ENCODE data around the gene KCNMB4.
"Not testable (repeated sequence)": the region's sequence is repeated elsewhere in the genome, so short reads cannot be mapped to it uniquely, and the experiment has no call there.

KCNMB4 gene

GRCh38 chr12:70379846-70380245, 13.8 kb downstream of the KCNMB4 start:
- no peak overlapping the region for H2AK5ac ChIP-seq (ENCODE audit: low read length)
- H3K79me1 ChIP-seq (ENCODE audit: low read length) = peaks cover 3% of the 10 kb centered on the region
- no peak overlapping the region for H4K8ac ChIP-seq (ENCODE audit: low read depth, low read length)
- no peak overlapping the region for H3K4me3 ChIP-seq (ENCODE audit: low read length)
- no peak overlapping the region for H3K18ac ChIP-seq (ENCODE audit: low read length)
- H3K27ac ChIP-seq (ENCODE audit: low read depth, low read length) = no peak overlapping the region
- no peak overlapping the region for H3K4me2 ChIP-seq (ENCODE audit: low read length)
- H3K79me2 ChIP-seq (ENCODE audit: control insufficient read depth, insufficient read depth, low read length) = peaks cover 11% of the 10 kb centered on the region
- H4K5ac ChIP-seq (ENCODE audit: low read length) = no peak overlapping the region
- H2BK15ac ChIP-seq (replicated peaks; ENCODE audit: low read depth) = no peak overlapping the region
- no peak overlapping the region for H3K9ac ChIP-seq (ENCODE audit: low read length)
- H3K27me3 ChIP-seq (ENCODE audit: insufficient read depth, low read length, poor library complexity) = no peaks in the 10 kb centered on the region
- no CpG with 5 or more reads among the region's 1 CpG for WGBS (ENCODE audit: extremely low coverage, insufficient coverage, low lambda C conversion rate)
- no peak overlapping the region for H3K23ac ChIP-seq (ENCODE audit: low read length)
- H2BK120ac ChIP-seq (ENCODE audit: low read depth, low read length) = no peak overlapping the region
- H3K4me1 ChIP-seq (ENCODE audit: control insufficient read depth, low read depth, low read length) = no peaks in the 10 kb centered on the region
- DNase-seq = no peak
- H3K56ac ChIP-seq (ENCODE audit: low read length) = no peak overlapping the region
- H2BK5ac ChIP-seq (ENCODE audit: low read length) = no peak overlapping the region
- H3K36me3 ChIP-seq (ENCODE audit: control insufficient read depth, insufficient read depth, low read length) = no peaks in the 10 kb centered on the region
- no peak overlapping the region for H3K4ac ChIP-seq (ENCODE audit: low read depth, low read length)

GRCh38 chr12:70383484-70383883, 17.4 kb downstream of the KCNMB4 start:
- H4K8ac ChIP-seq (ENCODE audit: low read depth, low read length) = no peak overlapping the region
- H3K27me3 ChIP-seq (ENCODE audit: insufficient read depth, low read length, poor library complexity) = no peaks in the 10 kb centered on the region
- no peak overlapping the region for H3K18ac ChIP-seq (ENCODE audit: low read length)
- no peaks in the 10 kb centered on the region for H3K36me3 ChIP-seq (ENCODE audit: control insufficient read depth, insufficient read depth, low read length)
- no peak overlapping the region for H4K5ac ChIP-seq (ENCODE audit: low read length)
- no peak overlapping the region for H3K4me2 ChIP-seq (ENCODE audit: low read length)
- no peak overlapping the region for H2BK5ac ChIP-seq (ENCODE audit: low read length)
- WGBS (ENCODE audit: extremely low coverage, insufficient coverage, low lambda C conversion rate) = no CpG with 5 or more reads among the region's 4 CpGs
- H3K9ac ChIP-seq (ENCODE audit: low read length) = no peak overlapping the region
- peaks cover 3% of the 10 kb centered on the region for H3K79me1 ChIP-seq (ENCODE audit: low read length)
- no peak overlapping the region for H3K23ac ChIP-seq (ENCODE audit: low read length)
- H2AK5ac ChIP-seq (ENCODE audit: low read length) = no peak overlapping the region
- peaks cover 8% of the 10 kb centered on the region for H3K79me2 ChIP-seq (ENCODE audit: control insufficient read depth, insufficient read depth, low read length)
- H3K4me1 ChIP-seq (ENCODE audit: control insufficient read depth, low read depth, low read length) = no peaks in the 10 kb centered on the region
- H3K4me3 ChIP-seq (ENCODE audit: low read length) = no peak overlapping the region
- DNase-seq = peak; percentile 71
- H3K27ac ChIP-seq (ENCODE audit: low read depth, low read length) = no peak overlapping the region
- no peak overlapping the region for H2BK120ac ChIP-seq (ENCODE audit: low read depth, low read length)
- no peak overlapping the region for H2BK15ac ChIP-seq (replicated peaks; ENCODE audit: low read depth)
- no peak overlapping the region for H3K56ac ChIP-seq (ENCODE audit: low read length)
- no peak overlapping the region for H3K4ac ChIP-seq (ENCODE audit: low read depth, low read length)

GRCh38 chr12:70383886-70384285, 17.8 kb downstream of the KCNMB4 start:
- no peak overlapping the region for H4K5ac ChIP-seq (ENCODE audit: low read length)
- H3K79me1 ChIP-seq (ENCODE audit: low read length) = peaks cover 3% of the 10 kb centered on the region
- no peak overlapping the region for H3K23ac ChIP-seq (ENCODE audit: low read length)
- H2BK15ac ChIP-seq (replicated peaks; ENCODE audit: low read depth) = no peak overlapping the region
- H3K9ac ChIP-seq (ENCODE audit: low read length) = no peak overlapping the region
- H3K4ac ChIP-seq (ENCODE audit: low read depth, low read length) = no peak overlapping the region
- no peak overlapping the region for H2BK5ac ChIP-seq (ENCODE audit: low read length)
- no peaks in the 10 kb centered on the region for H3K27me3 ChIP-seq (ENCODE audit: insufficient read depth, low read length, poor library complexity)
- no peak overlapping the region for H3K4me2 ChIP-seq (ENCODE audit: low read length)
- no peak overlapping the region for H3K56ac ChIP-seq (ENCODE audit: low read length)
- no peak overlapping the region for H2AK5ac ChIP-seq (ENCODE audit: low read length)
- WGBS (ENCODE audit: extremely low coverage, insufficient coverage, low lambda C conversion rate) = no CpG with 5 or more reads among the region's 3 CpGs
- no peak overlapping the region for H3K4me3 ChIP-seq (ENCODE audit: low read length)
- no peaks in the 10 kb centered on the region for H3K36me3 ChIP-seq (ENCODE audit: control insufficient read depth, insufficient read depth, low read length)
- peaks cover 8% of the 10 kb centered on the region for H3K79me2 ChIP-seq (ENCODE audit: control insufficient read depth, insufficient read depth, low read length)
- peak; percentile 48 for DNase-seq
- no peak overlapping the region for H3K18ac ChIP-seq (ENCODE audit: low read length)
- H3K4me1 ChIP-seq (ENCODE audit: control insufficient read depth, low read depth, low read length) = no peaks in the 10 kb centered on the region
- no peak overlapping the region for H2BK120ac ChIP-seq (ENCODE audit: low read depth, low read length)
- no peak overlapping the region for H4K8ac ChIP-seq (ENCODE audit: low read depth, low read length)
- H3K27ac ChIP-seq (ENCODE audit: low read depth, low read length) = no peak overlapping the region

GRCh38 chr12:70386771-70387170, 20.7 kb downstream of the KCNMB4 start:
- no CpG with 5 or more reads among the region's 1 CpG for WGBS (ENCODE audit: extremely low coverage, insufficient coverage, low lambda C conversion rate)
- no peak overlapping the region for H3K4ac ChIP-seq (ENCODE audit: low read depth, low read length)
- H4K8ac ChIP-seq (ENCODE audit: low read depth, low read length) = no peak overlapping the region
- H2AK5ac ChIP-seq (ENCODE audit: low read length) = no peak overlapping the region
- H2BK120ac ChIP-seq (ENCODE audit: low read depth, low read length) = no peak overlapping the region
- no peak overlapping the region for H3K4me2 ChIP-seq (ENCODE audit: low read length)
- DNase-seq = no peak
- H3K4me3 ChIP-seq (ENCODE audit: low read length) = no peak overlapping the region
- H3K4me1 ChIP-seq (ENCODE audit: control insufficient read depth, low read depth, low read length) = no peaks in the 10 kb centered on the region
- no peak overlapping the region for H2BK5ac ChIP-seq (ENCODE audit: low read length)
- H3K56ac ChIP-seq (ENCODE audit: low read length) = no peak overlapping the region
- no peak overlapping the region for H3K23ac ChIP-seq (ENCODE audit: low read length)
- H3K79me2 ChIP-seq (ENCODE audit: control insufficient read depth, insufficient read depth, low read length) = peaks cover 14% of the 10 kb centered on the region
- H3K27ac ChIP-seq (ENCODE audit: low read depth, low read length) = no peak overlapping the region
- no peak overlapping the region for H3K18ac ChIP-seq (ENCODE audit: low read length)
- no peak overlapping the region for H3K9ac ChIP-seq (ENCODE audit: low read length)
- no peak overlapping the region for H4K5ac ChIP-seq (ENCODE audit: low read length)
- H3K79me1 ChIP-seq (ENCODE audit: low read length) = peaks cover 15% of the 10 kb centered on the region
- H3K36me3 ChIP-seq (ENCODE audit: control insufficient read depth, insufficient read depth, low read length) = peaks cover 2% of the 10 kb centered on the region
- H2BK15ac ChIP-seq (replicated peaks; ENCODE audit: low read depth) = no peak overlapping the region
- H3K27me3 ChIP-seq (ENCODE audit: insufficient read depth, low read length, poor library complexity) = no peaks in the 10 kb centered on the region

- DNase-seq = no peak
- Histone ChIP-seq H3K4me2 (ENCODE audit: low read length) (no peak overlapping the region), H3K36me3 (ENCODE audit: control insufficient read depth, insufficient read depth, low read length) (peaks cover 2% of the 10 kb centered on the region), H3K18ac (ENCODE audit: low read length) (no peak overlapping the region), H2AK5ac (ENCODE audit: low read length) (no peak overlapping the region), H3K4ac (ENCODE audit: low read depth, low read length) (no peak overlapping the region), H3K27ac (ENCODE audit: low read depth, low read length) (no peak overlapping the region), H2BK15ac (replicated peaks; ENCODE audit: low read depth) (no peak overlapping the region), H3K4me3 (ENCODE audit: low read length) (no peak overlapping the region), H3K56ac (ENCODE audit: low read length) (no peak overlapping the region), H2BK5ac (ENCODE audit: low read length) (no peak overlapping the region), H3K27me3 (ENCODE audit: insufficient read depth, low read length, poor library complexity) (no peaks in the 10 kb centered on the region), H2BK120ac (ENCODE audit: low read depth, low read length) (no peak overlapping the region), H3K79me2 (ENCODE audit: control insufficient read depth, insufficient read depth, low read length) (peaks cover 15% of the 10 kb centered on the region), H3K9ac (ENCODE audit: low read length) (no peak overlapping the region), H3K23ac (ENCODE audit: low read length) (no peak overlapping the region), H4K8ac (ENCODE audit: low read depth, low read length) (no peak overlapping the region), H4K5ac (ENCODE audit: low read length) (no peak overlapping the region), H3K4me1 (ENCODE audit: control insufficient read depth, low read depth, low read length) (no peaks in the 10 kb centered on the region), H3K79me1 (ENCODE audit: low read length) (peaks cover 18% of the 10 kb centered on the region)
- WGBS (ENCODE audit: extremely low coverage, insufficient coverage, low lambda C conversion rate) = no CpG with 5 or more reads among the region's 2 CpGs
These were observed 23.6 kb downstream of the KCNMB4 start for GRCh38 chr12:70389678-70390077.

GRCh38 chr12:70392631-70393030, 26.5 kb downstream of the KCNMB4 start:
- not testable (repeated sequence) for H4K5ac ChIP-seq (ENCODE audit: low read length); H3K27ac ChIP-seq (ENCODE audit: low read depth, low read length); H3K4me2 ChIP-seq (ENCODE audit: low read length); H3K9ac ChIP-seq (ENCODE audit: low read length); H3K18ac ChIP-seq (ENCODE audit: low read length); H3K27me3 ChIP-seq (ENCODE audit: insufficient read depth, low read length, poor library complexity); H2AK5ac ChIP-seq (ENCODE audit: low read length); H4K8ac ChIP-seq (ENCODE audit: low read depth, low read length); H2BK15ac ChIP-seq (replicated peaks; ENCODE audit: low read depth); H3K4me3 ChIP-seq (ENCODE audit: low read length); DNase-seq; H2BK120ac ChIP-seq (ENCODE audit: low read depth, low read length); H3K23ac ChIP-seq (ENCODE audit: low read length); H2BK5ac ChIP-seq (ENCODE audit: low read length); H3K4me1 ChIP-seq (ENCODE audit: control insufficient read depth, low read depth, low read length); H3K56ac ChIP-seq (ENCODE audit: low read length); H3K4ac ChIP-seq (ENCODE audit: low read depth, low read length); H3K36me3 ChIP-seq (ENCODE audit: control insufficient read depth, insufficient read depth, low read length)
- WGBS (ENCODE audit: extremely low coverage, insufficient coverage, low lambda C conversion rate) = no CpG with 5 or more reads among the region's 1 CpG
- peaks cover 15% of the 10 kb centered on the region for H3K79me2 ChIP-seq (ENCODE audit: control insufficient read depth, insufficient read depth, low read length)
- H3K79me1 ChIP-seq (ENCODE audit: low read length) = peaks cover 21% of the 10 kb centered on the region
